Inflammatory macrophage (primary cell): ENCODE results near the gene CORO1C.
A peak's percentile ranks its signal among the peaks of the same experiment; 100 is the strongest.

ENCODE experiments used
- DNase-seq, 2 donors: peaks; one replicate each; pipeline ENCODE4 v3.0.0-alpha.2; 2020 to 2022

CORO1C gene

DNA sequence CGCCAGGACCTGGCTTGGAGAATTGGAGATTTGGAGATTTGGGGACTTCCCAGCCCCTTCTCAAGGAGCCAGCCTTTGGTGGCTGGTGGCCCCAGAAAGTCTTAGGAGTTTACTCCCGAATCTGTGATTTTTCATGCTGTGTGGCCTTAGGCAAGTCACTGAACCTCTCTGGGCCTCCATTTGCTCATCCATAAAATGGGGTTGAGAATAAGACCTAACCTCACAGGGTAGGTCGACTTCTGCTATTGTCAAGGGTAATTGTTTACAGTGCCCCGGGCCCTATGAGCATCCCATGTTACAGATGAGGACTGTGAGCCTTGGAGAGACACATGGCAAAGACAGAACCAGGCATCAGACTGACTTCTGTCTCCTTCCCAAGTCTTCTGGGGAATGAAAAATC lies 117.3 kb downstream of the CORO1C start:
- no peak for DNase-seq

DNA sequence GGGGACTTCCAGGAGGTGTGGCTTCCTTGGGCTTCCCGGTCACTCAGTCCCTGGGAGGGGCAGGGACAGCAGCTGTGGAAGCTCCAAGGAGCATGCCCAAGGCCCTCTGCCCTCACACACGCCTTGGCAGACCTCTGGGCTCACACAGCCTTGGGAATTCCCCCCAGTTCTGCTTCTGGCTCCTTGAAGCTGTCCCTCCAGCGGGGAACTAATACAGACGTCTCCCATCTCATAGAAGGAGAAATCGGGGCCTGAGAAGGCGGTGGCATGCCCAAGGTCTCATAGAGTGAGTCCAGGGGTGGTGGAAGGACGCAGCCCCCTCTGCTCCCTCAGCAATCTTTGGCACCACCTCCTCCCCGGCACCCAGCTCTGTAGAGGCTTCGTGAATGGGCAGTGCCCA lies 117.8 kb downstream of the CORO1C start:
- DNase-seq = peak in 1 of 2 donors; percentile 54

DNA sequence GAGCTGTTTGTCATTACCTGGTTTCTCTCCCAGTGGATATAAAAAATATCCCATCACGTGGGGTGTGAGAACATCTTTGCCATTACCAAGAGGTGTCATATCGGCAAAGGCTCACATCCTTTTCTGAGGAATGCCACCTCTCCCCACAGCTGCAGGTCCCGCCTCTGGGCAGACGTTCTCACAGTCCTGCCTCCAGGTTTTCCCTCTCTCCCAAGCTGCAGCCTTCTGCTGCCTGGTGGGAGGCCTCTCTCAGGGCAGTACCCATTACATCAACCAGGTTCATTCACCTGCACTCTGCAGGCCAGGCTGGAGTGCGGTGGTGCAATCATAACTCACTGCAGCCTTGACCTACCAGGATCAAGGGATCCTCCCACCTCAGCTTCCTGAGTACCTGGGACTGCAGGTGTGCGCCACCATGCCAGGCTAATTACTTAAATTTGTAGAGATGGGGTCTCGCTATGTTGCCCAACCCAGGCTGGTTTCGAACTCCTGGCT lies 118.5 kb downstream of the CORO1C start:
- no peak for DNase-seq

GRCh38 chr12:108611884-108612415 lies 119.4 kb downstream of the CORO1C start:
- DNase-seq = peak; percentile 49 to 50

GRCh38 chr12:108610856-108611605 lies 120.3 kb downstream of the CORO1C start:
- no peak for DNase-seq

DNA sequence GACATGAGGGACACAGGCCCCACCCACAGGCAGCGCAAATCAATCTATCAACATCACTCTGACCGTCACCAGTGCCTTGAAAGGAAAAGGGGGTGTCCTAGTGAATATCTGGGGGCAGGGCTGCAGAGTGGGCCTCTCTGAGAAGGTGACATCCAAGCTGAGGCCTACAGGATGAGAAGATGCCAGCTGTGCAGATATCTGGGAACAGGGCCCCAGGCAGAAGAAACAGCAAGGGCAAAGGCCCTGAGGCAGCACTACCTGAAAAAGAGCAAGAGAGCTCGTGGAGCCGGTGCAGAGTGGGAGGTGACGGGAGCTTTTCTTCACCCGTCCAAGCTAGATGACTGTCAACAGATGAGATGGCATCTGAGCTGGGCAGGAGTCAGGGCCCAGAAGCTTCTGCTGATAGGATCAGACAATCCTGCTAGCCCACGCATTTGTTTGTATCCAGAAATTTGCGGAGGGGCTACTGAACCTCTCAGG lies 120.9 kb downstream of the CORO1C start:
- no peak for DNase-seq

DNA sequence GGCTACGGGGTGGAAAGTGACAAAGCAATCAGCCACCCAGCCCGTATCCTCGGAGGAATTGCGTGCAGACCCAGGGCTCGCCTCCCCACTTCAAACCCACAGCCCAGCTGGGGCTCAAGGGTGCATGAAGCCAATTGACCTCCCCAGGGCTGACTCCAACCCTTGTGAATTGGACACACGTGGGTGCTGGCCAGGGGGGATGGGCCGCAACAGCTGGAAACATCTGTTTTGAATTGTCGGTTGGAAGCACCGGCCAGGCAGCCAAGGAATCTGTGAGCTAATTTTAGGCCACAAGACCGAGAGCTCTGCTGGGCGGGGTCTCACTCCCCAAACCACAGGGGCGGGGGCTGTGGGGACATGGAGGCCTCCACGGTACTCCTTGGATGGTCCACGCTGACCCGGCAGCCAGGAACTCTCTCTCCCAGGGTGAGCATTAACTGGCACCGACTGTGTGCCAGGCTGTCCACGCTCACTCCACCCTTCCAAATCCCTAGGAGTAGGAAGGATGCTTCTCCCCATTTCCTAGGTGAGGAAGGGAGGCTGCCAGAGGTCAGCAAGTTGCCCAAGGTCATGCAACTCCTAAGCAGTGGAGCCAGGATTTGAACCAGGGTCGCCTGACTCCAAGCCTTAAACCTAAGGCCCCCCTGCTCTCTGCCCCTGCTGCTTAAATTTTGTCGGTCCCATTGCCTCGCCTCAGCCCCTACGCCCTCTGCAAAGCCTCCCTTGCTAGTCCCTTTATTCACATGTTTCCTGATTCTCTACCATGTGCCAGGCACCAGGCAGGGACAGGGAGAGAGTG lies 121.6 kb downstream of the CORO1C start:
- DNase-seq = no peak

- no peak for DNase-seq
Observed at GRCh38 chr12:108608616-108609015, 122.7 kb downstream of the CORO1C start.

DNA sequence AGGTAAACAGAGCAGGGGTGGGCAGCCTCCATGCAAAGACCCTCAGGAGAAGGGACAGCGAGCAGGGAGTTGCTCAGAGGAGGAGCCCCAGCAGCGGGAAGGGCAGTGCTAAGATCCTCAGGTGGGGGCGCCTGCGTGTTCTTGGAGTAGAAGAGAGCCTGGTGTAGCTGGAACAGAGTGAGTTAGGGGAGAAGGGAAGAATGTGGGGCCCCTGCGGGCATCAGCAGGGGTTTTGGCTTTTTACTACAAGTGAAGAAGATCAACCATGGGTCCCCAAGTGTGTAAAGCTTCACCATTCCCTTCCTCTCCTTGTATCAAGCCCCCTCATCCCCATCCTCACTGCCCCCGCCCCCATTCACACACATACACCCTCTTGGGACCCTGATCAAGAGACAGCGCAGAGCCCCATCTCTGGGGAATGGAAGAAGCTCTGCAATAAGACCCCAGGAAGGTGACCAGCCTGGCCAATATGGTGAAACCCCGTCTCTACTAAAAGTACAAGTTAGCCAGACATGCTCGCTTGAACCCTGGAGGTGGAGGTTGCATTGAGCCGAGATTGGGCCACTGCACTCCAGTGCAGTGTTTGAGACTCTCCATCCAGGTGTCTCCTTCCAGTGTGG lies 123.2 kb downstream of the CORO1C start:
- no peak for DNase-seq

DNA sequence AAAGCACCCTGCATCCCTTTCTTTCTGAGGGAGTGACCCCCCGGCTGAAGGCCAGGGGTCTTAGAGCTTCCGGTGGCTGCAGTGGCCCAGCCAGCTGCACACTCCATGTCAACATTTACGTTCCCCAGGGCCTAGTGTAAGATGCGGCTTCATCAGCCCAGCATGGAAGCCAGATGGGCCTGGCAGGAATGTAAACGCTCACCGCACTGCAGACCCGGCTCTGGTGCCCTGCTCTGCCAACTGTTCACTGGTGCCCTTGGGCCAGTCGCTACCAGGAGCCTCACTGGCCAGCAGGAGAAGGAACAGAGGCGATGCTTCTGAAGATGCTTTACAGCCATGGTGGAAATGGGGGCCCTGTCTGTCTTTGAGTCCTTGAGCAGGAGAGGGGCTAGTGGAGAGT lies 124.8 kb downstream of the CORO1C start:
- no peak for DNase-seq

DNA sequence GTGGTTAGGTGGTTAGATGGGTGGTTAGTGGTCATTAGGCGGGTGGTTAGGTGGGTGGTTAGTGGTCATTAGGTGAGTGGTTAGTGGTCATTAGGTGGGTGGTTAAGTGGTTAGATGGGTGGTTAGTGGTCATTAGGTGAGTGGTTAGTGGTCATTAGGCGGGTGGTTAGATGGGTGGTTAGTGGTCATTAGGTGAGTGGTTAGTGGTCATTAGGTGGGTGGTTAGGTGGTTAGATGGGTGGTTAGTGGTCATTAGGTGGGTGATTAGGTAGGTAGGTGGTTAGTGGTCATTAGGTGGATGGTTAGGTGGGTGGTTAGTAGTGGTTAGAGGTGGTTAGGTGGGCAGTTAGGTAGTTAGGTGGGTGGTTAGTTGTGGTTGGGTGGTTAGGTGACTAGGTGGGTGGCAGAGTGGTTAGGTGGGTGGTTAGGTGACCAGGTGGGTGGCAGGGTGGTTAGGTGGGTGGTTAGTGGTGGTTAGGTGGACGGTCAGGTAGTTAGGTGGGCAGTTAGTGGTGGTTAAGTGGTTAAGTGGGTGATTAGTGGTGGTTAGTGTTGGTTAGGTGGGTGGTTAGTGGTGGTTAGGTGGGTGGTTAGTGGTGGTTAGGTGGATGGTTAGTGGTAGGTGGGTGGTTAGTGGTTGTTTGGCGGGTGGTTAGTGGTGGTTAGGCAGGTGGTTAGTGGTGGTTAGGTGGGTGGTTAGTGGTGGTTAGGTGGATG lies 125.5 kb downstream of the CORO1C start:
- no peak for DNase-seq

- DNase-seq = peak in 1 of 2 donors; percentile 30
Observed at GRCh38 chr12:108605000-108605689, 126.2 kb downstream of the CORO1C start.

DNA sequence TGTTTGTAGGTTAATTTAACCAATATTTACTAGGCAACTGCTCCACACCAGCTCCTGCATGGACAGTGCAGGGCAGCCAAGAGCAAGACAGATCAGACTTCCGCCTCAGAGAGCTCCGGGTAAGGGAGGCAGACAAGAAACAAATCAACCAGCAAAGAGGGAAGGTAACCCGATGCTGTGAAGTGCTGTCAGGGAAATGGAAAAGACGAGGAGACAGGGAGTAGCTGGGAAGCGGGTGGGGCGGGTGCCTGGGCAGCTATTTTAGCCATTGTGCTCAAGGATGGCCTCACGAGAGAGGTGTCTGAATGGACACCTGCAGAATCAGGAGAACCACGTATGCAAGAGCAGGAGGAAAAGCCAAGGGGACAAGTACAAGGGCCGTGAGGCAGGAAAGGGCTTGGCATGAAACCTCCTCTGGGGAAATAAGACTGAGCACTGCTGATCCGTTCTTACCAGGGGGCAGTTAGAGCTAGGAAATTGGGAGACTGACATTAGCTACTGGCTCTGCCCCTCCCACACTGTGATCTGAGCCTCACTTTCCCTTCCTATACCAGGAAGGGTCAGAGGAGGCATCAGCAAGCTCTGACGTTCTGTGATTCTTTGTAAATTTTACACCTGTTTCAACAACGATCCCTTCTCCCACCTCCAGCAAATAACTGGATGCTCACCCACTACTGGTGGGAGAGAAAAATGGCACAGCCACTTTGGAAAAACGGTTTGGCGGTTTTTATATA lies 126.9 kb downstream of the CORO1C start:
- DNase-seq = no peak

- no peak for DNase-seq
Observed at GRCh38 chr12:108603743-108604142, 127.6 kb downstream of the CORO1C start.

GRCh38 chr12:108602976-108603704 lies 128.2 kb downstream of the CORO1C start:
- no peak for DNase-seq

- DNase-seq = no peak
Observed at GRCh38 chr12:108602209-108602705, 129.1 kb downstream of the CORO1C start.

GRCh38 chr12:108600702-108601007 lies 130.7 kb downstream of the CORO1C start:
- DNase-seq = no peak

DNA sequence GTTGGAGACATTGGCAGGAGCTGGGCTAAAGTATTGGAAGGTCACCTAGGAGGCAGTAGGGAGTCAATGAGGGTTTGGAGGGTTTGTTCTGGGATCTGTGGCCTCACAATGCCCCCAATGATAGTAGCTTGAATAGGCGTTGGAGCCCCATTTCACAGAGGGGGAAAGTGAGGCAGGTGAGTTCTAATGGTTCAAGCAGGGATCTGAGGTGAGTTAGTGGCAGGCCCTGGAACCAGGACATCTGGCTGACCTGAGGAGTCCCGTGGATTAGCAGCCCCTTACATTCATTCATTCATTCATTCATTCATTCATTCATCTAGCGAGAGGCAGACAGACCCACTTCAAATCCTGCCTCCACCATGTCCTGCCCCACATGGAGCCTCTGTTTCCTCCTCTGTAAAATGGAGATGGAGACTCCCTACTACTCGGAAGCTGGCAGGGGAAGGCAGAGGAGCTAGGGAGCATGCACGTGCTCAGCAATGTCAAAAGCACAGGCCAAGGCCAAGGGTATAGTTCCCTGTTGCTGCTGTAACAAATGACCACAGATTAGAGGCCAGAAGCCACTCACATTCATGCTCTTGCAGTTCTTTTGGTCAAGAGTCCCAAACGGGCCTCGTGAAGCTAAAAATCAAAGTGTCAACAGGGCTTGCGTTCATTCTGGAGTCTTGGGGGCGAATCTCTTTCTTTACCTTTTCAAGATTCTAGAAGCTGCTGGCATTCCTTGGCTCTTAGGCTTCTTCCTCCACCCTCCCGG lies 131.2 kb downstream of the CORO1C start:
- DNase-seq = no peak

DNA sequence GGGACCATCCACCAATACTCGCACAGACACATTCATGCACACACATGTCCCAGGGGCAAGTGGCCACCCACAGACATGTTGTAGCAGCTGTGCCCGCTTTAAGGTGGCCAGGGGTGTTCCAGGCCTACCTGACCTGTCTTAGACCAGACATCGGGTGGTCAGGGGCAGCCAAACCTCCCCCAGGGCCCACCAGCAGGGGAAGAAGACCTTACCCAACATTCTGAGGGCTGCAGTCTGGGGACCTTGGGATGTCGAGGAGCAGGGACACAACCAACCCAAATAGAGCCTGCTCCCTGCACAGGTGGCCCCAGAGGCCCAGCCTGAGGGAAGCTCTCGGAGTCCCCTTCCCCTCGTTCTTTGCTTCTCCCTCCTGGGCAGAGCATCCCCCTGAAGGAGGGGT lies 131.8 kb downstream of the CORO1C start:
- DNase-seq = no peak
